Transverse colon (tissue), 4 donors: ENCODE data around the gene LUC7L2. TPM values are rescaled to one million over a fixed set of nuclear protein-coding genes. Genes with fewer than 3 reads are reported as not detected.
"Not testable (repeated sequence)": the region's sequence is repeated elsewhere in the genome, so short reads cannot be mapped to it uniquely, and the experiment has no call there.

Experiments
- DNase-seq: peaks from one replicate; pipeline ENCODE4 v3.0.0-alpha.2; 2019
- H3K27ac ChIP-seq, 4 donors: fragments of 200-600 bp; sonication (generic); 2 replicates each; pipeline ENCODE4 v1.5.1; 2016 to 2018; ENCODE audit warnings: inconsistent platforms in 4 of 4
- H3K27me3 ChIP-seq: fragments of 200-600 bp; sonication (generic); 2 replicates; pipeline ENCODE4 v1.5.1; 2017; ENCODE audit warnings: inconsistent platforms
- H3K36me3 ChIP-seq, 4 donors: fragments of 200-600 bp; sonication (generic); 2 replicates each; pipeline ENCODE4 v1.5.1; 2017 to 2019; ENCODE audit warnings: inconsistent platforms in 4 of 4
- H3K4me1 ChIP-seq, 4 donors: fragments of 200-600 bp; sonication (generic); 2 replicates each; pipeline ENCODE4 v1.5.1; 2017 to 2020; ENCODE audit warnings: inconsistent platforms in 4 of 4
- H3K4me3 ChIP-seq, 4 donors: fragments of 200-600 bp; sonication (generic); 1 replicate in 1 of 4; 2 replicates in 3 of 4; pipeline versions ENCODE4 v1.5.1 to v1.6.1; 2017 to 2019; ENCODE audit warnings: inconsistent platforms in 4 of 4
- H3K9me3 ChIP-seq, 2 donors: fragments of 200-600 bp; sonication (generic); 2 replicates each; pipeline ENCODE4 v1.5.1; 2017 to 2019; ENCODE audit warnings: inconsistent platforms in 2 of 2
- CTCF ChIP-seq, 5 experiments: fragments of 200-600 bp in 3 of 5; fragments of 450-650 bp in 2 of 5; sonication (generic) in 3 of 5; IDR thresholded peaks; 1 replicate in 2 of 5; 2 replicates in 3 of 5; pipeline ENCODE4 v1.5.1; 2016 to 2017; ENCODE audit warnings: antibody characterized with exemption in 5 of 5, inconsistent platforms in 3 of 5, mild to moderate bottlenecking in 2 of 5, moderate library complexity in 1 of 5
- EP300 ChIP-seq: sonication (generic); formaldehyde crosslinking; IDR thresholded peaks from one replicate; pipeline ENCODE4 v1.6.1; 2017; ENCODE audit warnings: antibody characterized with exemption, low read depth
- POLR2A ChIP-seq: fragments of 450-650 bp; IDR thresholded peaks from one replicate; pipeline ENCODE4 v1.6.1; 2016; ENCODE audit warnings: antibody characterized with exemption, mild to moderate bottlenecking, moderate library complexity
- POLR2AphosphoS5 ChIP-seq, 3 donors: sonication (generic); formaldehyde crosslinking; IDR thresholded peaks; one replicate each; pipeline ENCODE4 v1.6.1; 2016; ENCODE audit warnings: antibody characterized with exemption in 3 of 3
- WGBS, 2 donors: methylation state at CpG; one replicate each; pipeline ENCODE4 v1.1.5; 2018; ENCODE audit warnings: low coverage in 1 of 2; 5-methylcytosine and 5-hydroxymethylcytosine counted together
- in situ Hi-C, 4 donors: fragments of 200-750 bp; cut with MboI; loops; one replicate each; pipeline versions ENCODE4 v1.15.0 to v1.15.1; 2017; ENCODE audit warnings: low sequenced_read_pairs in 3 of 4, low pct_ligation_motif_present in 1 of 4, low pct_unique_long_range_greater_than_20kb in 1 of 4
- intact Hi-C: fragments of 100-400 bp; cut with DNase I; formaldehyde crosslinking; loops from one replicate; pipeline ENCODE4 v1.15.1; 2023; ENCODE audit warnings: low total_unique reads
- total RNA-seq, 4 donors: library from RNA; depleted of rRNA; stranded (reverse); fragments of >200 nt; gene quantifications; one replicate each; pipeline ENCODE4 v1.1.0, GENCODE V29; 2016

LUC7L2 gene
- total RNA-seq, 4 donors from 2014 or later = 57.3 to 111 (median 76.9) TPM

GRCh38 chr7:139456511-139456910 lies 96.8 kb downstream of the LUC7L2 start:
- Histone ChIP-seq H3K36me3 (no peaks in the 10 kb centered on the region), H3K27me3 (no peaks in the 10 kb centered on the region), H3K27ac (no peak overlapping the region), H3K4me3 (no peak overlapping the region), H3K9me3 (no peaks in the 10 kb centered on the region), H3K4me1 (no peaks in the 10 kb centered on the region)
- intact Hi-C loops = no loop called here
- in situ Hi-C loops = no loop called here
- TF ChIP-seq POLR2AphosphoS5 (IDR thresholded peaks at IDR 0.05) (no peak), CTCF (IDR thresholded peaks at IDR 0.05) (no peak), EP300 (no peak), POLR2A (no peak)
- WGBS, 2 donors = 91 to 94% methylated on average over 5 to 8 of the region's 8 CpGs
- DNase-seq = no peak

GRCh38 chr7:139457153-139457946 lies 97.7 kb downstream of the LUC7L2 start:
- WGBS, 2 donors = 78 to 91% methylated on average over 6 to 15 of the region's 15 CpGs
- DNase-seq = no peak
- in situ Hi-C loops = no loop called here
- intact Hi-C loops = no loop called here
- H3K27me3 ChIP-seq = no peaks in the 10 kb centered on the region
- H3K9me3 ChIP-seq = no peaks in the 10 kb centered on the region
- no peak overlapping the region for H3K27ac ChIP-seq
- H3K36me3 ChIP-seq = no peaks in the 10 kb centered on the region
- TF ChIP-seq CTCF (IDR thresholded peaks at IDR 0.05) (no peak), POLR2A (no peak), POLR2AphosphoS5 (IDR thresholded peaks at IDR 0.05) (no peak), EP300 (no peak)
- H3K4me1 ChIP-seq = no peaks in the 10 kb centered on the region
- no peak overlapping the region for H3K4me3 ChIP-seq

- WGBS, 2 donors = 60 to 95% methylated on average over 1 to 12 of the region's 12 CpGs
- H3K9me3 ChIP-seq, intact Hi-C loops, H3K36me3 ChIP-seq, H3K4me3 ChIP-seq, H3K27me3 ChIP-seq, in situ Hi-C loops, H3K27ac ChIP-seq, DNase-seq, H3K4me1 ChIP-seq: not testable (repeated sequence)
Observed at GRCh38 chr7:139463421-139463820, 103.7 kb downstream of the LUC7L2 start.

GRCh38 chr7:139464511-139464910 lies 104.8 kb downstream of the LUC7L2 start:
- H3K4me3 ChIP-seq, intact Hi-C loops, H3K27ac ChIP-seq, H3K9me3 ChIP-seq, H3K27me3 ChIP-seq, in situ Hi-C loops, H3K36me3 ChIP-seq, DNase-seq, H3K4me1 ChIP-seq: not testable (repeated sequence)
- WGBS, 2 donors = 94% methylated on average over 4 of the region's 4 CpGs

GRCh38 chr7:139465072-139465471 lies 105.4 kb downstream of the LUC7L2 start:
- in situ Hi-C loops, H3K4me3 ChIP-seq, intact Hi-C loops, H3K27ac ChIP-seq, H3K4me1 ChIP-seq, H3K27me3 ChIP-seq, H3K36me3 ChIP-seq, H3K9me3 ChIP-seq, DNase-seq: not testable (repeated sequence)
- WGBS, 2 donors = 96 to 98% methylated on average over 6 to 10 of the region's 10 CpGs

GRCh38 chr7:139467729-139468128 lies 108.0 kb downstream of the LUC7L2 start:
- 67 to 86% methylated on average over 1 to 7 of the region's 7 CpGs for WGBS, 2 donors
- H3K4me3 ChIP-seq, H3K36me3 ChIP-seq, H3K27me3 ChIP-seq, H3K4me1 ChIP-seq, DNase-seq, intact Hi-C loops, H3K9me3 ChIP-seq, in situ Hi-C loops, H3K27ac ChIP-seq: not testable (repeated sequence)

- H3K27me3 ChIP-seq, H3K36me3 ChIP-seq, DNase-seq, H3K4me1 ChIP-seq, intact Hi-C loops, H3K9me3 ChIP-seq, H3K27ac ChIP-seq, in situ Hi-C loops, H3K4me3 ChIP-seq: not testable (repeated sequence)
- 39 to 54% methylated on average over 3 to 5 of the region's 5 CpGs for WGBS, 2 donors
Observed at GRCh38 chr7:139468281-139468680, 108.6 kb downstream of the LUC7L2 start.
